HEK293T (cell line): Measurements from ENCODE around the gene MAST4.

Experiments
- CTCF ChIA-PET: fragments of 350-600 bp; formaldehyde crosslinking; extraction: SDS; loops from one replicate; lab custom pipeline; 2021; ENCODE audit warnings: antibody characterized with exemption, inconsistent platforms; lab: Yijun Ruan, JAX
- POLR2A ChIA-PET: fragments of 350-600 bp; formaldehyde crosslinking; extraction: SDS; loops from one replicate; lab custom pipeline; 2020; ENCODE audit warnings: antibody characterized with exemption, inconsistent platforms; lab: Yijun Ruan, JAX
- DNase-seq: peaks from one replicate; pipeline ENCODE4 v3.0.0; 2012; ENCODE audit warnings: mixed read lengths; ENCODE audit errors: extremely low spot score
- ARNT ChIP-seq: fragments of 450-650 bp; IDR thresholded peaks from 2 replicates; pipeline ENCODE4 v1.6.1; 2017; ENCODE audit warnings: mild to moderate bottlenecking
- BHLHE40 ChIP-seq: fragments of 450-650 bp; IDR thresholded peaks from 2 replicates; pipeline ENCODE4 v1.6.1; 2016; ENCODE audit warnings: mild to moderate bottlenecking, moderate library complexity, borderline replicate concordance
- CTBP1 ChIP-seq: fragments of 450-650 bp; IDR thresholded peaks from 2 replicates; pipeline ENCODE4 v1.6.1; 2016; ENCODE audit warnings: borderline replicate concordance
- ELF4 ChIP-seq: fragments of 450-650 bp; IDR thresholded peaks from 2 replicates; pipeline ENCODE4 v1.6.1; 2017; ENCODE audit warnings: antibody characterized with exemption
- FOXA1 ChIP-seq: fragments of 450-650 bp; IDR thresholded peaks from 2 replicates; pipeline ENCODE4 v1.6.1; 2016; ENCODE audit warnings: mild to moderate bottlenecking
- FOXK2 ChIP-seq: fragments of 450-650 bp; IDR thresholded peaks from 2 replicates; pipeline ENCODE4 v1.6.1; 2016; ENCODE audit warnings: mild to moderate bottlenecking
- FOXM1 ChIP-seq: fragments of 450-650 bp; IDR thresholded peaks from 2 replicates; pipeline ENCODE4 v1.6.1; 2017; ENCODE audit warnings: mild to moderate bottlenecking, borderline replicate concordance
- HDGF ChIP-seq: fragments of 450-650 bp; IDR thresholded peaks from 2 replicates; pipeline ENCODE4 v1.6.1; 2017; ENCODE audit warnings: antibody characterized with exemption, borderline replicate concordance
- L3MBTL2 ChIP-seq: fragments of 450-650 bp; conservative IDR thresholded peaks from 2 replicates; pipeline ENCODE4 v1.6.1; 2016; ENCODE audit warnings: mild to moderate bottlenecking
- LEF1 ChIP-seq: fragments of 450-650 bp; IDR thresholded peaks from 2 replicates; pipeline ENCODE4 v1.6.1; 2017; ENCODE audit warnings: mild to moderate bottlenecking, borderline replicate concordance
- NFRKB ChIP-seq: fragments of 450-650 bp; IDR thresholded peaks from 2 replicates; pipeline ENCODE4 v1.6.1; 2016; ENCODE audit warnings: mild to moderate bottlenecking, moderate library complexity
- PKNOX1 ChIP-seq: fragments of 450-650 bp; IDR thresholded peaks from 2 replicates; pipeline ENCODE4 v1.6.1; 2016
- SP1 ChIP-seq: fragments of 450-650 bp; IDR thresholded peaks from 2 replicates; pipeline ENCODE4 v1.6.1; 2017
- SUZ12 ChIP-seq: fragments of 450-650 bp; IDR thresholded peaks from 2 replicates; pipeline ENCODE4 v1.6.1; 2016; ENCODE audit warnings: mild to moderate bottlenecking
- TARDBP ChIP-seq: fragments of 450-650 bp; IDR thresholded peaks from 2 replicates; pipeline ENCODE4 v1.6.1; 2016
- ZNF384 ChIP-seq: fragments of 450-650 bp; IDR thresholded peaks from 2 replicates; pipeline ENCODE4 v1.6.1; 2016

The MAST4 gene

GRCh38 chr5:67135381-67135984 is 539.3 kb downstream of the MAST4 start:
- ChIA-PET POLR2A (no interaction called here), CTCF (no interaction called here)
- no peak for DNase-seq
- TF ChIP-seq FOXM1: no peak
- TF ChIP-seq ZNF384: no peak
- no peak for TF ChIP-seq L3MBTL2
- TF ChIP-seq BHLHE40: no peak
- TF ChIP-seq FOXK2: no peak
- TF ChIP-seq NFRKB: no peak

DNA sequence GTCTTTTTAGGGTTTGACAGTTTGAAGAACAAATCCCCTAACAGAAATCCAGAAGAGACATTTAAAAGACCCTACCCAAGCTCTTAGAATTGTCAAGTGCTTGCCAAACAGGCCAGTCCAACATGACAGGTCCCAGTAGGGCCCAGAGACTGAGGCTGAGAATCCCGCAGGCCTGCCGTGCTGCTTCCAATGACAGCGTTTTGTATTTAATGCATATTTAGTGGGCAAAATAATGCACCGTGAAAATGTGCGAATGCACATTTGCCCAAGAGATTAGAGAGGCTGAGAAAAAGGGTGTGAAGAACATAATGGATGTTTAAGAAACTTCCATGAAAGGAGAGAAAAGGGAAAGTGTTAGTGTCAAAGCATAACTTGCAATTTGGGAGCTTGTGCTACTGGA is 542.8 kb downstream of the MAST4 start:
- ChIA-PET POLR2A (no interaction called here), CTCF (interaction anchor here (0.7 kb wide), 1 partner anchor 105 kb away, joined by 3 read pairs; no protein-coding TSS in a partner anchor)
- no peak for DNase-seq
- TF ChIP-seq SUZ12: no peak
- TF ChIP-seq FOXA1: no peak
- no peak for TF ChIP-seq FOXM1
- no peak for TF ChIP-seq ELF4
- no peak for TF ChIP-seq ZNF384
- TF ChIP-seq ARNT: no peak
- no peak for TF ChIP-seq BHLHE40
- TF ChIP-seq NFRKB: no peak
- no peak for TF ChIP-seq LEF1
- TF ChIP-seq HDGF: no peak
- TF ChIP-seq CTBP1: no peak
- no peak for TF ChIP-seq PKNOX1
- no peak for TF ChIP-seq L3MBTL2
- no peak for TF ChIP-seq SP1
- TF ChIP-seq FOXK2: no peak
- TF ChIP-seq TARDBP: no peak

- ChIA-PET POLR2A (no interaction called here), CTCF (no interaction called here)
- TF ChIP-seq ELF4 (no peak), FOXK2 (no peak)
- no peak for DNase-seq
These were observed 544.2 kb downstream of the MAST4 start for GRCh38 chr5:67140413-67140812.

DNA sequence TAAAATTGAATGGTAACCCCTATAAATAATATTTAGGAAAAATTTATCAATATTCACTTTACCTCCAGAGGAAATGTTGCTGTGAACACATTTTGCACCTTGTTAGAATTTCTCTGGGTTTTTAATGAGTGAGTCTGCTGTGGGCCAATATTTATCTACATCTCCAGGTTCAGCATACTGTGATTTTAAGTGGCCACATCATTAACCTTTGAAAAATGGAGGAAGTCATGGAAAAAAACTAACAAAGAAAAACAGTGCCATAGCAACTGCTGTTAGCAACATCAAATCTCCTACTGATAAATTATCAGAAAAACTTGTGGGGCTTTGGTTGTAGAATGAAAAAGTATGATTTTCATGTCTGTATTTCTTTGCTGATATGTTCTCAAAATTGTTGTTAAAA is 545.5 kb downstream of the MAST4 start:
- ChIA-PET POLR2A (no interaction called here), CTCF (no interaction called here)
- DNase-seq: no peak

DNA sequence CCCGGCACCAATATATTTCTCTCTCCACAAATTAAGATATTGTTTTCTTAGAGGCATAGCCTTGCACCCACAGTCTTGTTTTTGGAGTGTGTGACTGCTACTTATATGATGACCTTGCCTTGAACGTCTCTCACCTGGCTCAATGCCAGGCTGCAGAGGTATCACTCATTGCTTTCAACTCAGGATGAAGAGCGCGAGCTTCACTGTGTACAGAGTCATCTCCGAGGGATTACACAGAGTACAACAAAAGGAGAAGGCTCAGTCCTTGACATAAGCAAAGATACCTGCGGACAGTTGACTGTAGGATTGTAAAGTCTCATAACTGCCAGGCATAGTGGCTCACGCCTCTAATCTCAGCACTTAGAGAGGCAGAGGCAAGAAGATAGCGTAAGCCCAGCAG is 546.6 kb downstream of the MAST4 start:
- TF ChIP-seq SP1 (no peak), LEF1 (no peak)
- ChIA-PET POLR2A (no interaction called here), CTCF (no interaction called here)
- no peak for DNase-seq

More for the DNA sequence above, 545.5 kb downstream of the MAST4 start:
- TF ChIP-seq ARNT (no peak), SP1 (no peak), L3MBTL2 (no peak), HDGF (no peak)

DNA sequence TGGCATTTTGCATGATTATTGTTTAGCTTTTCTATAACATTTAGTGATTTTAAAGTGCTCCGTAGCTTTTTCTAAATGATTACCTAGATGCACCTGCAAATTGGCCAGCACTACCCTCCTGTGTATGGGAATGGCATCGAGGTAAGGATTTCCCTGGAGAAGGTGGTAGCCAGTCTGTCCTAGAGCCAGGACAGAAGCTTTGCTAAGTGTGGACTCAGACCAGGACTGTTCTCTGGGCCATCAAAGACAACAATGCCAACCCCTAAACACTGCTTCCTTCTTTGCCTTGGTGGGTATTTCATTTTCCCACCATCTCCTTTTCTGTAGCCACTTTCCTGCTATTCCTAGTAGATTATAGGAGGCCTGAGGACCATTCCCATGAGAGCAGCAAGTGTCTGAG is 547.4 kb downstream of the MAST4 start:
- POLR2A ChIA-PET: no interaction called here
- no peak for DNase-seq
- TF ChIP-seq HDGF (no peak), TARDBP (no peak), LEF1 (no peak), CTBP1 (no peak), NFRKB (no peak), L3MBTL2 (no peak), PKNOX1 (no peak), ZNF384 (no peak), FOXM1 (no peak), SP1 (no peak), FOXK2 (no peak), BHLHE40 (no peak)
- CTCF ChIA-PET: interaction anchor here (0.5 kb wide), 1 partner anchor 23 kb away, joined by 3 read pairs; no protein-coding TSS in a partner anchor

DNA sequence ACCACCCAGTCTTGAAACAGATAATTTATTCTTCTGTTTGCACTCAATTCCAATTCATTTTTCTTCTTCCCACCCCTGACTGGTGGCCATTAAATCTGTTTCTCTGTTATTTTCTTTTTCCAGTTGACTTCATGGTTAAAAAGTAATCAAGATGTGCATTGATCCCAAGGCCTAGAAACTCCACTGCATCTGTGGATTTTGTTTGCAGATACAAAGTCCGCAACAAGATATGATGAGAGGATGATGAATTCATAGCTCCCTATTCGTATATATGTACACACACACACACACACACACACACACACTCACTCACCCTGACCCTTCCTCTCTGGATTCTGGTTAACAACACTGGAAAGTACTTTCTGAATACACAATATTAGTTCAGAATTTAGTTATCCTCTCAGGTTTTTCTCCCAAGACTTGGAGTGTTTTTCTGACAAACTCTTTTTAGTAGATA is 548.0 kb downstream of the MAST4 start:
- TF ChIP-seq ZNF384 (no peak), FOXK2 (no peak), TARDBP (no peak), BHLHE40 (no peak), HDGF (no peak), FOXM1 (no peak), L3MBTL2 (no peak), ELF4 (no peak), FOXA1 (no peak), LEF1 (no peak), NFRKB (no peak), ARNT (no peak), SUZ12 (no peak)
- ChIA-PET POLR2A (no interaction called here), CTCF (interaction anchor here (0.5 kb wide), 1 partner anchor 23 kb away, joined by 3 read pairs; no protein-coding TSS in a partner anchor)
- no peak for DNase-seq

- POLR2A ChIA-PET: no interaction called here
- no peak for DNase-seq
- TF ChIP-seq FOXK2: no peak
- TF ChIP-seq TARDBP: no peak
- TF ChIP-seq BHLHE40: no peak
- no peak for TF ChIP-seq CTBP1
- no peak for TF ChIP-seq HDGF
- no peak for TF ChIP-seq ELF4
- TF ChIP-seq SP1: no peak
- no peak for TF ChIP-seq ZNF384
- no peak for TF ChIP-seq PKNOX1
- no peak for TF ChIP-seq FOXA1
- no peak for TF ChIP-seq L3MBTL2
- TF ChIP-seq FOXM1: no peak
- no peak for TF ChIP-seq ARNT
- no peak for TF ChIP-seq SUZ12
- TF ChIP-seq NFRKB: no peak
- TF ChIP-seq LEF1: no peak
- CTCF ChIA-PET: no interaction called here
These were observed 550.4 kb downstream of the MAST4 start for GRCh38 chr5:67146574-67146973.
